Measurements from ENCODE around the gene PCDHGB4. TPM values are rescaled to one million over a fixed set of nuclear protein-coding genes. Genes with fewer than 3 reads are reported as not detected.
"Not testable (repeated sequence)": the region's sequence is repeated elsewhere in the genome, so short reads cannot be mapped to it uniquely, and the experiment has no call there.

The PCDHGB4 gene
- total RNA-seq, 2 donors from 2014 or later: 6.7 to 9.9 TPM

GRCh38 chr5:141369994-141370848 is 17.3 kb upstream of the PCDHGB4 start, which contains the start of gene PCDHGB3:
Gene PCDHGB3 (plus strand): TSS chr5:141370242. CDS start chr5:141370395, 153 bp downstream.
- peaks cover 8% of the 10 kb centered on the region for H3K27me3 ChIP-seq (replicated peaks; ENCODE audit: insufficient read depth)
- H3K36me3 ChIP-seq: no peaks in the 10 kb centered on the region
- no peaks in the 10 kb centered on the region for H3K9me3 ChIP-seq
- no peaks in the 10 kb centered on the region for H3K4me1 ChIP-seq (replicated peaks)
- WGBS: 17% methylated on average over 32 of the region's 32 CpGs
- DNase-seq (ENCODE audit: low spot score): no peak
- no peak within 1 kb of the TSS for H3K4me3 ChIP-seq
- no peak for TF ChIP-seq POLR2AphosphoS5 (IDR thresholded peaks at IDR 0.05)
- TF ChIP-seq CTCF (IDR thresholded peaks at IDR 0.05): peak in 1 of 4 experiments; percentile 21
- TF ChIP-seq POLR2A (IDR thresholded peaks at IDR 0.05): no peak
- intact Hi-C loops (cut with DNase I): no loop called here
- H3K27ac ChIP-seq: no peak within 1 kb of the TSS

GRCh38 chr5:141371572-141372475 is 15.7 kb upstream of the PCDHGB4 start:
- Histone ChIP-seq H3K9me3 (no peaks in the 10 kb centered on the region), H3K4me1 (replicated peaks) (no peaks in the 10 kb centered on the region), H3K4me3 (no peak overlapping the region), H3K27ac (no peak overlapping the region), H3K36me3 (no peaks in the 10 kb centered on the region), H3K27me3 (replicated peaks; ENCODE audit: insufficient read depth) (peaks cover 4% of the 10 kb centered on the region)
- TF ChIP-seq POLR2AphosphoS5 (IDR thresholded peaks at IDR 0.05): no peak
- TF ChIP-seq CTCF (IDR thresholded peaks at IDR 0.05): no peak
- TF ChIP-seq POLR2A (IDR thresholded peaks at IDR 0.05): no peak
- intact Hi-C loops (cut with DNase I): no loop called here
- 18% methylated on average over 41 of the region's 69 CpGs for WGBS
- no peak for DNase-seq (ENCODE audit: low spot score)

- Histone ChIP-seq H3K27ac (no peak within 1 kb of the TSS), H3K9me3 (no peaks in the 10 kb centered on the region), H3K4me1 (replicated peaks) (no peaks in the 10 kb centered on the region), H3K36me3 (no peaks in the 10 kb centered on the region), H3K27me3 (replicated peaks; ENCODE audit: insufficient read depth) (peaks cover 4% of the 10 kb centered on the region), H3K4me3 (no peak within 1 kb of the TSS)
- no peak for DNase-seq (ENCODE audit: low spot score)
- TF ChIP-seq POLR2AphosphoS5 (IDR thresholded peaks at IDR 0.05) (no peak), CTCF (IDR thresholded peaks at IDR 0.05) (peak in 2 of 4 experiments; percentile 10 to 17)
- WGBS: 13% methylated on average over 27 of the region's 27 CpGs
- intact Hi-C loops (cut with DNase I): no loop called here
These were observed 13.7 kb upstream of the PCDHGB4 start, which contains the start of gene PCDHGA6 for GRCh38 chr5:141373673-141374317. Gene PCDHGA6 (plus strand): TSS chr5:141373891. CDS start chr5:141374084, 193 bp downstream.

GRCh38 chr5:141374627-141375026 is 12.9 kb upstream of the PCDHGB4 start:
- intact Hi-C loops (cut with DNase I): no loop called here
- TF ChIP-seq POLR2AphosphoS5 (IDR thresholded peaks at IDR 0.05) (no peak), POLR2A (IDR thresholded peaks at IDR 0.05) (no peak), CTCF (IDR thresholded peaks at IDR 0.05) (no peak)
- Histone ChIP-seq H3K9me3 (no peaks in the 10 kb centered on the region), H3K36me3 (no peaks in the 10 kb centered on the region), H3K27ac (no peak overlapping the region), H3K4me1 (replicated peaks) (no peaks in the 10 kb centered on the region), H3K4me3 (no peak overlapping the region), H3K27me3 (replicated peaks; ENCODE audit: insufficient read depth) (peaks cover 4% of the 10 kb centered on the region)
- WGBS: 39% methylated on average over 14 of the region's 14 CpGs
- DNase-seq (ENCODE audit: low spot score): no peak

GRCh38 chr5:141375444-141376155 is 11.9 kb upstream of the PCDHGB4 start:
- intact Hi-C loops (cut with DNase I); H3K27ac ChIP-seq; H3K27me3 ChIP-seq (replicated peaks; ENCODE audit: insufficient read depth); H3K4me3 ChIP-seq; H3K36me3 ChIP-seq; DNase-seq (ENCODE audit: low spot score); H3K4me1 ChIP-seq (replicated peaks); H3K9me3 ChIP-seq: not testable (repeated sequence)
- 29% methylated on average over 8 of the region's 48 CpGs for WGBS
